HG02884 (cell line): ENCODE measurements around the gene ZBTB44.
A peak's percentile ranks its signal among the peaks of the same experiment; 100 is the strongest.
"Not testable (repeated sequence)": the region's sequence is repeated elsewhere in the genome, so short reads cannot be mapped to it uniquely, and the experiment has no call there.

ENCODE experiments used
- ATAC-seq: cut with Tn5 transposase; IDR thresholded peaks from one replicate; pipeline ENCODE4 v1.9.1; 2021; ENCODE audit warnings: mild to moderate bottlenecking, moderate library complexity; ENCODE audit not compliant: unreplicated experiment

The ZBTB44 gene

GRCh38 chr11:130251763-130252162 lies 63.0 kb downstream of the ZBTB44 start:
- ATAC-seq: not testable (repeated sequence)

GRCh38 chr11:130249929-130250328 lies 64.8 kb downstream of the ZBTB44 start:
- ATAC-seq: not testable (repeated sequence)

- ATAC-seq: no peak
These were observed 65.3 kb downstream of the ZBTB44 start for GRCh38 chr11:130249371-130249770.

- ATAC-seq: no peak
These were observed 67.4 kb downstream of the ZBTB44 start for GRCh38 chr11:130247319-130247718.

GRCh38 chr11:130246738-130247137 lies 68.0 kb downstream of the ZBTB44 start:
- ATAC-seq: no peak

- no peak for ATAC-seq
These were observed 68.4 kb downstream of the ZBTB44 start for GRCh38 chr11:130246270-130246669.

GRCh38 chr11:130245375-130245774 lies 69.3 kb downstream of the ZBTB44 start:
- ATAC-seq: not testable (repeated sequence)

- ATAC-seq: no peak
These were observed 69.9 kb downstream of the ZBTB44 start for GRCh38 chr11:130244848-130245247.

GRCh38 chr11:130243816-130244215 lies 70.9 kb downstream of the ZBTB44 start:
- ATAC-seq: peak; percentile 47

- ATAC-seq: no peak
These were observed 73.0 kb downstream of the ZBTB44 start for GRCh38 chr11:130241713-130242112.

- no peak for ATAC-seq
These were observed 77.3 kb downstream of the ZBTB44 start for GRCh38 chr11:130237282-130238006.

- no peak for ATAC-seq
These were observed 80.4 kb downstream of the ZBTB44 start for GRCh38 chr11:130234315-130234714.

GRCh38 chr11:130233888-130234287 lies 80.8 kb downstream of the ZBTB44 start:
- ATAC-seq: not testable (repeated sequence)

- ATAC-seq: not testable (repeated sequence)
These were observed 81.2 kb downstream of the ZBTB44 start for GRCh38 chr11:130233486-130233885.

GRCh38 chr11:130227373-130227772 lies 87.3 kb downstream of the ZBTB44 start:
- no peak for ATAC-seq

GRCh38 chr11:130223291-130223971 lies 91.3 kb downstream of the ZBTB44 start:
- ATAC-seq: no peak

- no peak for ATAC-seq
These were observed 94.2 kb downstream of the ZBTB44 start for GRCh38 chr11:130220311-130221035.

GRCh38 chr11:130219148-130219547 lies 95.6 kb downstream of the ZBTB44 start:
- ATAC-seq: no peak

- ATAC-seq: no peak
These were observed 96.1 kb downstream of the ZBTB44 start for GRCh38 chr11:130218501-130219070.

- ATAC-seq: no peak
These were observed 97.3 kb downstream of the ZBTB44 start for GRCh38 chr11:130217133-130218031.
